ENCODE data around the gene ZNF222. TPM values are rescaled to one million over a fixed set of nuclear protein-coding genes. Genes with fewer than 3 reads are reported as not detected.

ZNF222 gene
- total RNA-seq (2021) (7.3 and 9.3 TPM in 2 replicates), Bru-seq, nascent RNA (percentile 74 among the genes with signal in this experiment), BruChase-seq, experiment 1, labeled RNA remaining after a 2-hour chase (percentile 77 among the genes with signal in this experiment), BruChase-seq, experiment 2, labeled RNA remaining after a 6-hour chase (percentile 58 among the genes with signal in this experiment)
- long read RNA-seq, partial matches to known transcripts: 1 of 7 reads
- long read RNA-seq, other reads (novel, unspliced or antisense): 2 of 7 reads

DNA sequence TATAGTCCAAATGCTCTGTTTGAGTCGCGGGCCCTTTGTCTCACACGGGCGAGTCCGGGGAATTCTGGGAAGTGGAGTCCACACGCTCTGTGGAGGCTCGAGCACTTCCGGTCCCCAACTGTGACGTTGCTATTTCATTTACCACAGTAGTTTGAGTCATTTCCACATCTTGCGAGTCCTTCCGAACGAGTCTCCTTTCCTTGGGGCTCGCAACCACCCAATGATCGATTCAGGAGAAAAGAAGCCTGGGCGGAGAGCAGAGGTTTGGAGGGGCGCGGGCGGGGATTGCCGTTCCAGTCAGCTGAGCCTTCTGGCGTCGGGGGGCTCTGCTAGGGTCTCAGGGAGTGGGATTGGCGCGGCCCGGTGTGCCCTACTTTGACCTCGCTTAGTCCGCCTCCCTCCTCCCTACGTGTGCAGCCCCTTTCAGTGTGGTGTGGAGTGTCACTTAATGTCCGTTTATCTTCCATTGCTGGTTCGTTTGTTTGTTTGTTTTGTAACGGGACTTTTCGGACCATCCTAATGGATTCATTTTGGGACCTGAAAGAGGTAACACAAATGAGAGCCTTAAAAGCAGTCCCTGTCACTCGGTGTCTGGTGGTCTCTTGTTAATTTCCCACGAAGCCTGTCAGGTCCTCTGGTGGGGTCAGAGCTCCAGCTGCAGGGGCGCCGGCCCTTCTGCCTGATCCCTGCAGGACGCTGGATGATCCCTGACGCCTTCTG lies at the start of gene ZNF222:
Gene ZNF222 (plus strand): TSS at position 163 of the 720 bp plus-strand sequence. CDS start 58 bp downstream, at position 221.
- POLR2A ChIA-PET (ENCODE audit: low non-redundant PET): interaction anchor here (0.7 kb wide), 1 partner anchor 187 kb away, joined by 3 read pairs; no protein-coding TSS in a partner anchor
- peaks cover 32% of the 10 kb centered on the region for H3K36me3 ChIP-seq (ENCODE audit: insufficient read depth, low read length, poor library complexity, severe bottlenecking)
- DNase-seq (ENCODE audit: low spot score): peak; percentile 93
- peak within 1 kb of the TSS; percentile 77 for H3K4me3 ChIP-seq (ENCODE audit: low read depth, low read length, poor library complexity, severe bottlenecking)
- BruUV-seq (replicated peaks): TSS peak; percentile 68
- no peaks in the 10 kb centered on the region for H3K27me3 ChIP-seq (replicated peaks; ENCODE audit: insufficient read depth, low read depth, low read length, poor library complexity)
- no peaks in the 10 kb centered on the region for H3K4me1 ChIP-seq (ENCODE audit: insufficient read depth, low read length, poor library complexity, severe bottlenecking)
- peak within 1 kb of the TSS; percentile 73 for H3K27ac ChIP-seq (ENCODE audit: low read depth, low read length, poor library complexity, severe bottlenecking)
- CTCF ChIA-PET: no interaction called here
- intact Hi-C loops (cut with micrococcal nuclease; ENCODE audit: unreplicated experiment): no loop called here
- TF ChIP-seq, protein P1, sequence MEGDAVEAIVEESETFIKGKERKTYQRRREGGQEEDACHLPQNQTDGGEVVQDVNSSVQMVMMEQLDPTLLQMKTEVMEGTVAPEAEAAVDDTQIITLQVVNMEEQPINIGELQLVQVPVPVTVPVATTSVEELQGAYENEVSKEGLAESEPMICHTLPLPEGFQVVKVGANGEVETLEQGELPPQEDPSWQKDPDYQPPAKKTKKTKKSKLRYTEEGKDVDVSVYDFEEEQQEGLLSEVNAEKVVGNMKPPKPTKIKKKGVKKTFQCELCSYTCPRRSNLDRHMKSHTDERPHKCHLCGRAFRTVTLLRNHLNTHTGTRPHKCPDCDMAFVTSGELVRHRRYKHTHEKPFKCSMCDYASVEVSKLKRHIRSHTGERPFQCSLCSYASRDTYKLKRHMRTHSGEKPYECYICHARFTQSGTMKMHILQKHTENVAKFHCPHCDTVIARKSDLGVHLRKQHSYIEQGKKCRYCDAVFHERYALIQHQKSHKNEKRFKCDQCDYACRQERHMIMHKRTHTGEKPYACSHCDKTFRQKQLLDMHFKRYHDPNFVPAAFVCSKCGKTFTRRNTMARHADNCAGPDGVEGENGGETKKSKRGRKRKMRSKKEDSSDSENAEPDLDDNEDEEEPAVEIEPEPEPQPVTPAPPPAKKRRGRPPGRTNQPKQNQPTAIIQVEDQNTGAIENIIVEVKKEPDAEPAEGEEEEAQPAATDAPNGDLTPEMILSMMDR (conservative IDR thresholded peaks at IDR 0.05; ENCODE audit: low read depth, low read length): no peak
- TF ChIP-seq EZH2 (IDR thresholded peaks at IDR 0.05; ENCODE audit: borderline replicate concordance, low read depth, low read length, poor library complexity, severe bottlenecking): no peak
- peaks cover 13% of the 10 kb centered on the region for H3K9me3 ChIP-seq (ENCODE audit: low read depth, low read length, poor library complexity, severe bottlenecking)

DNA sequence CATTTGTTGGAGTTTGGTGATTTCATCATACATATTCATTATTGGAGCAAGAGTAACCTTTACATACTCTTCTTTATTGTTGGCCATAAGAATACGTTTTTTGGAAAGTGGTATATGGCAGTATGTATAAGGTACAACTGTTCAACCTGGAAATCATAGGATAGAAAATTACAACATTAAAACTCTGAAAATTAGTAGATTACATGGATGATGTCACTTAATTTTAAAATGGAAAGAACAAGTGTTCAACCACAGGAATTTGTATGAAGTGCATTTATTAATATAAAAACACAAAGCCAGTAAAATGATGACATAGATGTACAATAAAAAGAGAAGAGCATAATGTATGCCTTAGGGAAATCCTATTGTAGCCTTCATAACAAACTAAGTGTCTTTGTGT lies 48.4 kb upstream of the ZNF222 start:
- no peak for TF ChIP-seq EZH2 (IDR thresholded peaks at IDR 0.05; ENCODE audit: borderline replicate concordance, low read depth, low read length, poor library complexity, severe bottlenecking)
- TF ChIP-seq, protein P1 (conservative IDR thresholded peaks at IDR 0.05; ENCODE audit: low read depth, low read length): no peak
- ChIA-PET CTCF (no interaction called here), POLR2A (ENCODE audit: low non-redundant PET) (no interaction called here)
- H3K4me1 ChIP-seq (ENCODE audit: insufficient read depth, low read length, poor library complexity, severe bottlenecking): no peaks in the 10 kb centered on the region
- no peak overlapping the region for H3K27ac ChIP-seq (ENCODE audit: low read depth, low read length, poor library complexity, severe bottlenecking)
- no peaks in the 10 kb centered on the region for H3K27me3 ChIP-seq (replicated peaks; ENCODE audit: insufficient read depth, low read depth, low read length, poor library complexity)
- no peaks in the 10 kb centered on the region for H3K36me3 ChIP-seq (ENCODE audit: insufficient read depth, low read length, poor library complexity, severe bottlenecking)
- H3K9me3 ChIP-seq (ENCODE audit: low read depth, low read length, poor library complexity, severe bottlenecking): peaks cover 38% of the 10 kb centered on the region
- intact Hi-C loops (cut with micrococcal nuclease; ENCODE audit: unreplicated experiment): no loop called here
- BruUV-seq (replicated peaks): no TSS peak
- H3K4me3 ChIP-seq (ENCODE audit: low read depth, low read length, poor library complexity, severe bottlenecking): no peak overlapping the region
- DNase-seq (ENCODE audit: low spot score): no peak

DNA sequence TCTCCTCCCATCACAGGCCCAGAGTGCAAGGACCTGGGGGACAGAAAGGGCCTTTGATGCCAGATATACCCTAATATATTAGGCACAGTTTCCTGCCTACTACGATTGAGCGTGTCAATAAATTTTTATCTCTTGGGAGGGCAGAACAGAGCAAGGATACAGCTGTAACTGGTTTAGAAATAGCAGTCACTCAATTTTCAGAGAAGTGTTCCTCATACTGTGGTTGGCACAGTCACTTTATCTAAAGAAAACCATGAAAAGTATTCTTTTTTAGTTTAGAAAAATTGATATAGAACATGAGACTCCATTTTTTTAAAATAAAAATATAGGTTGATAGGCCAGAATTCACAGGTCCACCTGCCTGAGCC lies 41.7 kb upstream of the ZNF222 start:
- peaks cover 3% of the 10 kb centered on the region for H3K9me3 ChIP-seq (ENCODE audit: low read depth, low read length, poor library complexity, severe bottlenecking)
- peak overlapping the region; percentile 78 for H3K4me3 ChIP-seq (ENCODE audit: low read depth, low read length, poor library complexity, severe bottlenecking)
- no peaks in the 10 kb centered on the region for H3K4me1 ChIP-seq (ENCODE audit: insufficient read depth, low read length, poor library complexity, severe bottlenecking)
- no peak for TF ChIP-seq EZH2 (IDR thresholded peaks at IDR 0.05; ENCODE audit: borderline replicate concordance, low read depth, low read length, poor library complexity, severe bottlenecking)
- TF ChIP-seq, protein P1 (conservative IDR thresholded peaks at IDR 0.05; ENCODE audit: low read depth, low read length): no peak
- DNase-seq (ENCODE audit: low spot score): no peak
- ChIA-PET CTCF (no interaction called here), POLR2A (ENCODE audit: low non-redundant PET) (no interaction called here)
- H3K27me3 ChIP-seq (replicated peaks; ENCODE audit: insufficient read depth, low read depth, low read length, poor library complexity): no peaks in the 10 kb centered on the region
- no TSS peak for BruUV-seq (replicated peaks)
- no peaks in the 10 kb centered on the region for H3K36me3 ChIP-seq (ENCODE audit: insufficient read depth, low read length, poor library complexity, severe bottlenecking)
- intact Hi-C loops (cut with micrococcal nuclease; ENCODE audit: unreplicated experiment): no loop called here
- H3K27ac ChIP-seq (ENCODE audit: low read depth, low read length, poor library complexity, severe bottlenecking): no peak overlapping the region

Measured in A673 (cell line).